CD4-positive, alpha-beta T cell treated with Interleukin-4 for 4 hours (primary cell): ENCODE measurements around the gene APC2.
A peak's percentile ranks its signal among the peaks of the same experiment; 100 is the strongest.
"Not testable (repeated sequence)": the region's sequence is repeated elsewhere in the genome, so short reads cannot be mapped to it uniquely, and the experiment has no call there.

ENCODE experiments used
- DNase-seq: peaks from one replicate; pipeline ENCODE4 v3.0.0-alpha.2; 2020

The APC2 gene

DNA sequence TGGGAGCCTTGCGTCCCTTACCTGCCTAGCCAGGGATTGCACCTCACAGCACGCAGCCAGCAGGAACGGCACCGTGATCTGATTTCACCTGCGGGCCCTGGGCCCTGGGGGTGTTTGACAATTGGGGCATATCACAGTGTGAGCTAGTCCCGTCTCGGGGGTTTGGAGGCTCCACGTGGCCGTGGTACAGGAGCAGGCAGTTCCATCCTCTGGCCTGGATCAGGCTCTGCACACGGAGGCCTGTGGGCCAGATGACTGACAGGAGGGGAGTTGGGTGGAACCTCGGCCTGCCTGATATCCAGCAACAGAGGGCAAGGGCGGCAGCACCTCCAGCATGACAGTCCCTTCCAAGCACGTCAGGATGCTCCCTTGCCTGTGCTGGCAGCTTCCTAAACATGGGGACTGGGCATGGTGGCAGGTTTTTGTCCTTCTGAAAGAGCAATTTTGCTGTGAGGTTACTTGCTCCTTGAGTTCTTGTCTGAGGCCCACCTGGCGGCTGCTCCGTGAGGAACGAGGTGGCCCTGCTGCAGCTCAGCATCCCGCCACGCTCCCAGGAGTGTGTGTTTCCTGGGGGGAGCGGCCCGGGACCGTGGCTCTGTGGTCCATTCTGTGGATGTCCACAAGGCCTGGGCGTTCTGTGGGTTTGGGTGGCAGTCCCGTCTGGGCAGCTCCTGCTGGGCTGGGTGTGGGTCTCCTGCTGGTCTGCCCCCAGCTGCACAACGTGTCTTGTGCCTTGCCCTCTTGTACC lies 18.0 kb upstream of the APC2 start:
- no peak for DNase-seq

DNA sequence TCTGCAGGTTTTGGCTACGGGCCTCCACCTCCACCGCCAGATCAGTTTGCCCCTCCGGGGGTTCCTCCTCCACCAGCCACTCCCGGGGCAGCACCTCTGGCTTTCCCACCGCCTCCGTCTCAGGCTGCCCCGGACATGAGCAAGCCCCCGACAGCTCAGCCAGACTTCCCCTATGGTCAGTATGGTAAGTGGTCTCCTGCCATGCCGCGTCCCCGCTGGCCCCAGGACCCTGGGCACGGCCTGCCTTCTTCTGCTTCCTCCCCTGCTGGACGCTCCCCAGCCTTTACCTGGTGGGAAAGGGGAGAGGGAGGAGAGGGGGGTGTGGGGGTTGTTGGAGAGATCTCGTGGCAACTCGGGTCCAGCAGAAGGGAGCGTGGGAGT lies 17.4 kb upstream of the APC2 start:
- DNase-seq = no peak

DNA sequence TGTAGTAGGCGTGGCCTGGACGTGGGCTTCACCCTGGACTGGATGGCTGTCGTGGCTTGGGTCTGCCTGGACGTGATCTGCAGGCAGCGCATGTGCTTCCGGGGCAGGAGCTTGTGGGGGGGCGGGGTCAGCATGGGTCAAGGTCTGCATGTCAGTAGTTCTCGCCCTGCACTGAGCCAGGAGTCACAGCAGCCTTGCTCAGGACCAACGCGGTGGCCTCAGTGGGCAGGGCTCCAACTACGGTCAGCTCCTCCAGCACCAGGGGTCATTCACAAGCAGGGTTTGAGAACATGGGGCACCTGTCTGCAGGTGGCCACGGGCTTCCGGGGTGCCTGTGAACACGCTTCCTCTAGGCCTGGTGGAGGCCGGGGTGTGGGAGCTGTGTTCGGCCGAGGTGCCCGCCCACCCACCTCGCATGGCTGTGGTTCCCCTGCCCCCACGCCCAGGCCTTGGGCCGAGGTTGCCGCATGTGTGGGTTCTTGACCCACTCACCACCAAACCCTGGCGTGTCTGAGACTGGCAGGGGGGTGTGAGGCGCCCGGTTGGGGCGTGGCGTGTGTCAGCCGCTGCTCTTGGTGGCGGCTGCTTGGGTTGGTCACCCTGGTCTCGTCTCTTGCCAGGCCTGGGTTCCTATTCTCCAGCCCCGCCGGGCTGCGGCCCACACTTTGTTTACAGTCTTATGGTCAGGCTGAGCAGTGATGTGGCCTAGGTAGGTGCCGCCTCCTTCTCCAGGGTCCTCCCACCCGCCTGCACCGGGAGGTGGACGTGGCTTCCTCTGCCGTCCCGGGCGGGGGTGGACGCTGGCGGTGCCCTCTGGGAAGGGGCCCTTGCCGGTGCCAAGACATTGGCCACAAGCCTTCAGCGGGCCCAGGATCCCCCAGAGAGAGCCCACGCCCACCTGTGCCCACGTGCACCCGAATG lies 16.5 kb upstream of the APC2 start:
- no peak for DNase-seq

GRCh38 chr19:1434040-1434366 lies 15.9 kb upstream of the APC2 start:
- DNase-seq = no peak

DNA sequence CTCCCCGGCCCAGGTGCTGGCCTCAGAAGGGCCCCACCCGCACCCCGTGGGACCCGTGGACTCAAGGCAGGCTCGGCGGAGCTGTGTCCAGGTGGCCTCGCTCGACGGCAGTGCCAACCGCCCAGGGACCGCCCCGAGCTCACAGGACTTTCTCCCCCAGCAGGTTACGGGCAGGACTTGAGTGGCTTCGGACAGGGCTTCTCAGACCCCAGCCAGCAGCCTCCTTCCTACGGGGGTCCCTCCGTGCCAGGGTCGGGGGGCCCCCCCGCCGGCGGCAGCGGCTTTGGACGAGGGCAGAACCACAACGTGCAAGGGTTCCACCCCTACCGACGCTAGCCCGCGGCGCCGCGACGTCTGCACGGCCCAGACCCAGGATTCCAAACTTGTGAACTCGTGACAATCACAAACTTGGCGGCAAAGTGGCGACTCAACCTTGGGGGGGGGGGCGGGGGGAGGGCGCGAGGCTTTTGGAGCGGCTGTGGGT lies 15.3 kb upstream of the APC2 start:
- no peak for DNase-seq

DNA sequence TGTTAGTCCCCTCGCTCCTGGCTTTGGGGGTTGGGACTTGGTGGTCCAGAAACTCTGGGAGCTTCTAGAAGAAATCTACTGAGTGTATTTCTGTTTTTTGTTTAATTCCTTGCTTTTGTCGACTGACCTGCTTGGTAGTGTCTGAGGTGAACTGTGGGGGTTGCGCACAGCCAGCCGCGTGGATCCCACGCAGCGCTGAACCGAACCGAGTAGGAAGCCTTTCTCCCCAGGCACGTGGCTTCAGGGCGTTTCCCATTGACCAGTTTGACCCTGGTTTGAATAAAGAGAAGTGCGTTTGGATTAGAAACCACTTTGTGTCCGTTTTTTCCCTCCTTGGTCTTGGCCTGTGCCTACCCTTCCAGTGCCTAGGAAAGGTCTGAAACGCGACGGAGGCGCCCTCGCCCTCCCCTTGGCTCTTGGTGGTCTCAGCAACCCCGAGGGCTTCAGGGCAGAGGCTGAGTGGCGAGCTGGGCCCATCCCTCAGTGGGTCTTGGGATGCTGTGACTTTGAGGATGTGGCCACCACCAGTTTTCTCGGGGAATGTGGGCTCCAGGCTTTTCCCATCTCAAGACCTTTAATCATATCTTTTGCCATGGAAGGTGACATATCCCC lies 14.4 kb upstream of the APC2 start:
- DNase-seq = no peak

DNA sequence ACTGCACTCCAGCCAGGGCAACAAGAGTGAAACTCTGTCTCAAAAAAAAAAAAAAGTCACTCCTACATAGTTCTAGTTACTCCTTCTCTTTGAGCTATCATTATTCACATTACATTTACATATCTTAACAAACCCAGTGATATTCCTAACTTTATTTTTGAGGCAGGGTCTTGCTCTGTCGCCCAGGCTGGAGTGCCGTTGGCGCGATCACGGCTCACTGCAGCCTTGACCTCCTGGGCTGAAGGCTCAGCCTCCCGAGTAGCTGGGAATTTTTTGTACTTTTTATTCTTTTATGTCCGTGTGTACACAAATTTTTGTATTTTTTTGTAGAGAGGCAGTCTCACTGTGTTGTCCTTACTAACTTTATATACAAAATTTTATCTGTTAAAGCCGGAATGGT lies 12.3 kb upstream of the APC2 start:
- no peak for DNase-seq

DNA sequence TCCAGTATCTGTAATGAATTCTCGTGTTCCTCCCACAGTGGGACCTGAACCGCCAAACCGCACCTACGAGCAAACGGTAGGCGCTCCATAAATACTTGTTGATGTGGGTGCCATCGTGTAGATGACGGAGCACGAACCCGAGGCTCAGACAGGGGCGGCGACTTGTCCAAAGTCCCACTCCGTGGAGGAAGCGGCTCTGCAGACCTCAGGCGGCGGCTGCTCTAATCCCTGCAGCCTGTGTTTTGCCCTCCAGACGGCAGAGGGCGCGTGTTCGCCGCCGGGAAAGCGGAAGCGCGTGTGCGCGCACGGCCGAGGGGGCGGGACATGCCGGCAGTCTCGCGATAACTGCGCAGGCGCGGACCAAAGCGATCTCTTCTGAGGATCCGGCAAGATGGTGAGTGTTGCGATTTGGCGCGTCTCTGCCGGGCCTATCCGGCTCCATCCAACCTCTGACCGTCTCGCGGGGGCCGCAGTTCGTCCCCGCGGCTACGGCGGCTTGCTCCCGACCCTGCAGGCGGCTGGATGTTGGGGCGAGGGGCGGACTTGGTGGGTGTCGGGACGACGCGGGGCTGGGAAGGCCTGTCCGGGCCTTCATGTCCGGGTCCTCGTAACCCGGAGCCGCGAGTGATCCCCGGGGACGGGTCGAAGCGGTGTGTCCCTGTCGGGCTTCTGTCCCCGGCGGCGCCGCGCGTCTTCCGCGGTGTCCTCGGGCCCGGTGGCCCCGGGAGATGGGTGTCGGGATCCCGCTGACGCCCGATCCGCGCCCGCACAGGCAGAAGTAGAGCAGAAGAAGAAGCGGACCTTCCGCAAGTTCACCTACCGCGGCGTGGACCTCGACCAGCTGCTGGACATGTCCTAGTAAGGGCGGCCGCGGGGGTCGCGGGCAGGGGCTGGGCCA lies 11.6 kb upstream of the APC2 start, which contains the start of gene RPS15:
RPS15 (plus strand) TSS at position 362 of the 898 bp plus-strand sequence; CDS start at position 392, 30 bp downstream.
- peak; percentile 94 for DNase-seq

DNA sequence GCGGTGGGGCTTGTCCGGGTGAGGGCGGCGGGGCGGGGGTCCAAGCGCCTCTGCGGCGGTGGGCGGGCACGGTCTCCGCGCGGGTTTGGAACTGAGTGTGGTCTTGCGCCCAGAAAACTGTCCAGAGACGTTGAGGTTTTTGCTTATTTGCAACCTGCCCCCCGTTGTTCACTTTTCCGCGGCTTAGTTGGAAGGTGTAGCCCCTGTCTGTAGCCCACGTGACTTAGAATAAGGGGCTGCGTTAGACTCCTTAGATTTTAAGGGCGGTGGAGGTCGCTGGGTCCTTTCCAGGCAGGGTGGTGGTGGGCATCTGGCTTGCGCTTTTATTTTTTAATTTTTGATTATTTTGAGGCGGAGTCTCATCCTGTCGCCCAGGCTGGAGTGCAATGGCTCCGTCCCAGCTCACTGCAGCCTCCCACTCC lies 11.0 kb upstream of the APC2 start:
- DNase-seq = no peak

GRCh38 chr19:1439525-1440417 lies 10.2 kb upstream of the APC2 start:
- not testable (repeated sequence) for DNase-seq

- no peak for DNase-seq
Measured at GRCh38 chr19:1440418-1440801, 9.5 kb upstream of the APC2 start.

DNA sequence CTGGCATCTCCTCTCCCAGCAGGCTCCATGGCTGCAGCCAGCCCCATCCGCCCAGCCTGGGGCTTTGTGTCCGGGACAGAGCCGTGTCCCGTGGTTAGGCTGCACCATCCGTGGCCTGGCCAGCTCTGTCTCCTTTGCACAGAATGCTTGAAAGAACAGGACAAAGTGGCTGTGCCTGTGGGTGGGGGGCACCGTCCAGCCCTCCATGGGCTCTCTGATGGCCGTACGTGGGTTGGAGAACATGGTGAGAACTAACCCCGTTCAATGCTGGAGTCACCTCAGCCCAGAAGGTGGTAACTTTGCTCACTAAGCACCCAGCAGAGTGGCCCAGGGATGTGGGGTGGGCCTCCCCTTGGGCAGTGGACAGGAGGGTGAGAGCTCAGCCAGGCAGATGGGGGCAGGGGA lies 8.9 kb upstream of the APC2 start:
- DNase-seq = no peak

DNA sequence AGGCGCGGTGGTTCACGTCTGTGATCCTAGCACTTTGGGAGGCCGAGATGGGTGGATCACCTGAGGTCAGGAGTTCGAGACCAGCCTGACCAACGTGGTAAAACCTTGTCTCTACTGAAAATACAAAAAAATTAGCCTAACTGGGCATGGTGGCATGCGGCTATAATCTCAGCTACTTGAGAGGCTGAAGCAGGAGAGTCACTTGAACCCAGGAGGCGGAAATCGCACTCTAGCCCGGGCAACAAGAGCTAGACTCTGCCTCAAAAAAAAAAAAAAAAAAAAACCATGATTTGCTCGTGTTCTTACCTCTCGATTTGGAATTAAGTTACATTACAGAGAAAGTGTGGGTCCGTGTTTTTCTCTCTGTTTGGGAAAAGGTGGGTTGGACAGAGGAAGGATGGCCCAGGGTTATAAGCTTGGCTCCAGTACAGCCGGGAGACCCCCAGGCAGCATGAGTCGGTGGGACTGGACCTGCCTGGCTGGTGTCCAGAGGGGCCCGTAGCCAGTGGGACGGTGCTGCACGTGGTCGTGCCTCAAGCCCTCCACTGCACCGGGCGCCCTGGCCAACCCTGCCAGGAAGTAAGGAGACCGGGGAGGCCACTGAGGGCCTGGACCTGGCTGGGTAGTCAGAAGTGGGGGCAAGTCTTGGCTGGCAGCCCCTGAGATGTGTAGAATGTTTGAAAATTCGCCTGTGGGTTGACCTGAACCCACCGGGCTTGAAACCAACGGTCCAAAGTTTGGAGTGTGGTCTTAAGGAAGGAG lies 8.1 kb upstream of the APC2 start:
- no peak for DNase-seq

DNA sequence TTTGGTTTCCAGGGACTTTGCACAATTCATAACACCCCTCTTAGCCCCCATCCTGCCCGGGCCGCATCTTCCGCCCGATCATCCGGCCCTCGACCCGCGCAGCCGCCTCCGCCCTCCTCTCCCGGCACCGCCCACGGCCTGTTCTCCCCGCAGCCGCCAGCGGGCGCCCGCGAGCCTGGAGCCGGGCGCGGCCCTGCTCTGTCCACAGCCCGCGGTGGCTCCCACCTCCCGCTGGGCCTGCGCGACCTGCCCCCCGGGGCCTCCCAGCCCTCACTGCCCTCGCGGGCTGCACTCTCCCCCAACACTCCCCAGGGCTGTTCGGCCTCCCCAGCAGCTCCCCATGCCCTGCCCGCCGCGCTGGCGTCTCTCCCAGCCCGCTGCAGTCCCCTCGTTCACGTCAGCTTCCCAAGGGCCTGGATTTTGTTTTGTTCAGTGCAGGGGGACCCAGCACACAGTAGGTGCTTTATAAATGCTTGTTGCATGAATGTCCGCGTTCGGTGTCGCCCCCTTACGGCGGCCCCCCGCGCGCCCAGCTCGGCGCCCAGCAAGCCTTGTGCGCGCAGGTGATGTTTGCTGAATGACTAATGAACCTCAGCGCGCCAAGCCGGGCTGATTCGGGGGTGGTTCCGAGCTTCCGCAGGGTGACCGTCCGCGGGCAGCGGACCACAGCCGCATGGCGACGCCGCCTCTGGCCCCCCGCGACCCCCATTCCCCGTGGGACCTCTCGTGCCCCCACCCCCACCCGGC lies 4.6 kb upstream of the APC2 start:
- peak; percentile 62 for DNase-seq

DNA sequence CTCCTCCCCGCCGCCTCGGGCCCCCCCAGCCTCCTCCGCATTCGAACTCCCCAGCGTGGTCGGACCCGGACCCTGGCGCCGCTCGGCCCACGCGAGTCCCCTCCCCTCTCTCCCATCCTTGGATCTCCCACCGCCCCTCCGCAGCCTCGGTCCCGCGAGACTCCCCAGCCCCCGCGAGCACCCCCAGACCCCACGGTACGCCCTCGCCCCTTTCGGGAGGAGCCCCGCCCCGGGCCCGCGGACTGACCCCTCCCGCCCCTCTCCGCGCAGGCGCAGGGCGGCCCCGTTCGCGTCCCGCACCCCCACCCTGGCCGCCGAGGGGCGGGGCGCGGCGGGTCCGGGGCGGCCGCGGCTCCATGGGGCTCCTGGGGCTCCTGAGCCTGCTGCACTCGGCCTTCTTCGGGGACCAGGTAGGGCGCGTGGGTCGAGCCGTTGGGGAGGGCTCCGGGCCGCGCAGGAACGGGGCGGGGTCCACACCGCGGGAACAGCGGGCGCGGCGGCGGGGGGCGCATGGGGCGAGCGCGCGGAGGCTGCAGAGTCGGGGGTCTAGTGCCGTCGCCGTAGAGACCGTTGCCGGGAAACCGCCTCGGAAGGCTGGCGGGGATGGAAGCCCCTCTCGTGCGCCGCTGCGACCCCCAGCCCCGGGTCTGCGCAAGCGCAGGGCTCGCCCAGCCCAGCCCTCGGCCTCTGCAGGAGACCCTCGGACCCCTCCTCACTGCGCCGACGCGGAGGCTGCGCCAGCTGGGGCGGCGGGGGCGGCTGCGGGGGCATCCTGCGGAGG lies 3.8 kb upstream of the APC2 start:
- no peak for DNase-seq

DNA sequence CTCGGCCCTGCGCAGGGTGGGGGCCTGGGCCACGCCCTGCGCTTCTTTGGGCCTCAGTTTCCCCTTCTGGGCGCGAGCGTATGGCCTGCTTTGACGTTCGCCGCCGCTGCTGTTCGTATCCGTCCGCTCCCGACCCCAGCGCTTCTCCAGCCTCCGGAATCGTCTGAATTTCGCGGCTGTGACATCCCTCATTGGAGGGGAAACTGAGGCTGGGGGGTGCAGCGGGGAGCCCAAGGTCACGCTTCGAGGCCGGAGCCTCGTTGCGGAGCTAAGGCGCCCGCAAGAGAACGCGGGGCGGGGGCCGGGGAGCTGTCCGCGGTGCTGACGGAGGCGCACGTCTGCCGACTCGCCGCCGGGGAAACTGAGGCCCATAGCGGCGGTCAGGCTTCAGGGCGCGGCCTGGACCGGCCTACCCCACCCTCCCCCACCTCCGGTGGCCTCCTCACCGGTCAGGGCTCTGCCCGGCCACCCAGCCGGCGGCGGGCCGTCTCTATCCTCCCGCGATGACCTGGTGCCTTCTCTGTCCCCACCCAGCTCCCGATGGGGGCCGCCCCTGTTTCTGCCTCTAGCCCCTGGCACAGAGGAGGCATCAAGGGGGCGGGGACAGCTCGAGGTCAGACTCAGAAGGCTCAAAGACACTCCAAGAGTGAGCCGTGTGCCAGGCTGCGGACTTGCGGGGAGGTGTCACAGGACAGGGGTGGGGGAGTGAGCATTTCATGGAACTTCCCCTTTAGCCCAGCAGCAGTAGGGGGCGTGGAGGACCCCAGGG lies 3.0 kb upstream of the APC2 start:
- DNase-seq = no peak

DNA sequence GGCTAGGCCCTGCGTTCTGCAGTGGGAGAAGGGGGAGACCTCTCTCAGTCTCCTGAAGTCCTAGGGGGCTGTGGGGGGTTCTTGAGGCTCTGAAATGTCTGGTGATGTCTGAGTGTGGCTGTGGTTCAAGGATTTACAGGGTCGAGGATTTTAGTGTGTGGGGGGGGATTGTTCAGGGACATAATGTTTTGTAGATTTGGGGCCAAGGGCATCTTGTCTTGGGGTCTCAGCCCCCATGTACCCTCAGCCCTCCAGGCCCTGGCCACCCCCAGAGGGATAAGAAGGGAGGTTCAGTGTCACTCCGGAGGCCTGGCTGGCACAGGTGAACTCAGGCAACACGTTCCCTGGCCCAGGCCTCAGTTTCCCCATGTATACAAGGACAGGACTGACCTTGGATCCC lies 2.4 kb upstream of the APC2 start:
- no peak for DNase-seq

GRCh38 chr19:1447944-1448343 lies 2.0 kb upstream of the APC2 start:
- DNase-seq = no peak
